NCI-H2196 (cell line): ENCODE results near the gene TEAD3.
"Not testable (repeated sequence)": the region's sequence is repeated elsewhere in the genome, so short reads cannot be mapped to it uniquely, and the experiment has no call there.

Experiments used
- DNase-seq: peaks from one replicate; lab custom pipeline; 2025; ENCODE audit not compliant: unreplicated experiment; lab: John Stamatoyannopoulos, UW

Gene TEAD3

GRCh38 chr6:35496841-35497570, at the start of gene TEAD3:
TSS of gene TEAD3 (minus strand) at chr6:35497079.
- peak; percentile 47 for DNase-seq

- no peak for DNase-seq
Observed at GRCh38 chr6:35544769-35545361, 48.0 kb upstream of the TEAD3 start.

GRCh38 chr6:35543459-35544193, 46.7 kb upstream of the TEAD3 start:
- no peak for DNase-seq

GRCh38 chr6:35541836-35542235, 45.0 kb upstream of the TEAD3 start:
- no peak for DNase-seq

GRCh38 chr6:35539223-35539622, 42.3 kb upstream of the TEAD3 start:
- no peak for DNase-seq

GRCh38 chr6:35535847-35536246, 39.0 kb upstream of the TEAD3 start:
- not testable (repeated sequence) for DNase-seq

GRCh38 chr6:35534407-35535170, 37.7 kb upstream of the TEAD3 start:
- no peak for DNase-seq

- DNase-seq, result no peak
Observed at GRCh38 chr6:35533981-35534380, 37.1 kb upstream of the TEAD3 start.

- no peak for DNase-seq
Observed at GRCh38 chr6:35532126-35532525, 35.2 kb upstream of the TEAD3 start.

- no peak for DNase-seq
Observed at GRCh38 chr6:35524380-35525020, 27.6 kb upstream of the TEAD3 start.

GRCh38 chr6:35522660-35523658, 26.1 kb upstream of the TEAD3 start:
- peak; percentile 76 for DNase-seq

GRCh38 chr6:35522151-35522550, 25.3 kb upstream of the TEAD3 start:
- no peak for DNase-seq

GRCh38 chr6:35521235-35521634, 24.4 kb upstream of the TEAD3 start:
- no peak for DNase-seq

GRCh38 chr6:35519313-35520015, 22.6 kb upstream of the TEAD3 start:
- no peak for DNase-seq

- DNase-seq, result no peak
Observed at GRCh38 chr6:35518566-35519312, 21.9 kb upstream of the TEAD3 start.

- DNase-seq, result not testable (repeated sequence)
Observed at GRCh38 chr6:35517978-35518377, 21.1 kb upstream of the TEAD3 start.

GRCh38 chr6:35516712-35517111, 19.8 kb upstream of the TEAD3 start:
- no peak for DNase-seq

GRCh38 chr6:35515939-35516338, 19.1 kb upstream of the TEAD3 start:
- not testable (repeated sequence) for DNase-seq
